ENCODE results near the gene SPATC1L. TPM values are rescaled to one million over a fixed set of nuclear protein-coding genes. Genes with fewer than 3 reads are reported as not detected.

SPATC1L gene
- total RNA-seq, 3 donors from 2014 or later, result 6.8 to 17.5 (median 10.6) TPM

- no peaks in the 10 kb centered on the region for H3K4me1 Mint-ChIP-seq (ENCODE audit: low read depth)
- ATAC-seq (no peak), DNase-seq (peak; percentile 3)
- H3K36me3 Mint-ChIP-seq (ENCODE audit: insufficient read depth), result no peaks in the 10 kb centered on the region
- no peaks in the 10 kb centered on the region for H3K27me3 Mint-ChIP-seq (ENCODE audit: low read depth)
- no peaks in the 10 kb centered on the region for H3K9me3 Mint-ChIP-seq
- no peak overlapping the region for H3K4me3 Mint-ChIP-seq
These were observed 65.7 kb downstream of the SPATC1L start for GRCh38 chr21:46118316-46119143.

DNA sequence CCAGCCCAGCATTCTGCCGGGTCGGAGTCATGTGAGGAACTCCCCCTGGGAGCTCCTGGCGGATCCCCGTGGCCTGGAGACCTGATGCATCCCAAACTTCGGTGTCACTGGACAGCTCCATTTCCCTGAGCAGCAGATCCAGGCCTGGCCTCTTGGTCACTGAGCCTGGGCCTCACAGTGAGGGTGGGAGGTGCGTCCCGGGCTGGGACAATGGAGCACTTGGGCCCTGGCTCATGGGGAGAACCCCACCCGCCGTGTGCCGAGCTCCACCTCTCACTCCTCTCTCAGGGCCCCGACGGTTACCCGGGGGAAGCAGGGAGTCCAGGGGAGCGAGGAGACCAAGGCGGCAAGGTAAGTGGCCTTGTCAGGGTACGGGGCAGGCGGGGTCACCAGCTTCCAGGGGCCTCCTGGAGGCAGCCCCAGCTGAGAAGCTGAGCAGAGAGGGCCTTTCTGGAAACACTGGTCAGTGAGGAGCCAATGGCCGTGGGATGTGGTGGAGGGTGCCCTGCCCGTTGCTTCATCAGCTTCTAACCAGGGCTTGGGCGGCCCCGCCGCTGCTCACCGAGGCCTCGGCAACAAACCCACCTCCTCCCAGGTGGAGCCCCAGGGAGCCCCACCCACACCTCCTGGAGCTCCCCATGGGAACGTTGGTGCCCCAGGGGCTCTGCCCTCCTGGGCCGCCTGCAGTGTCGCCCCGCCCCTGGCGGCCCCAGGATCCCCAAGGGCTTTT lies 66.5 kb downstream of the SPATC1L start:
- Mint-ChIP-seq H3K36me3 (ENCODE audit: insufficient read depth) (no peaks in the 10 kb centered on the region), H3K27me3 (ENCODE audit: low read depth) (no peaks in the 10 kb centered on the region), H3K4me3 (no peak overlapping the region), H3K4me1 (ENCODE audit: low read depth) (no peaks in the 10 kb centered on the region), H3K9me3 (no peaks in the 10 kb centered on the region)
- no peak for ATAC-seq
- peak; percentile 2 for DNase-seq

- H3K36me3 Mint-ChIP-seq (ENCODE audit: insufficient read depth), result no peaks in the 10 kb centered on the region
- ATAC-seq, result no peak
- DNase-seq, result peak; percentile 3
- no peaks in the 10 kb centered on the region for H3K9me3 Mint-ChIP-seq
- no peaks in the 10 kb centered on the region for H3K27me3 Mint-ChIP-seq (ENCODE audit: low read depth)
- H3K4me3 Mint-ChIP-seq, result no peak overlapping the region
- no peaks in the 10 kb centered on the region for H3K4me1 Mint-ChIP-seq (ENCODE audit: low read depth)
These were observed 67.3 kb downstream of the SPATC1L start for GRCh38 chr21:46116776-46117585.

GRCh38 chr21:46116189-46116775 lies 68.0 kb downstream of the SPATC1L start:
- Mint-ChIP-seq H3K4me1 (ENCODE audit: low read depth) (no peaks in the 10 kb centered on the region), H3K36me3 (ENCODE audit: insufficient read depth) (no peaks in the 10 kb centered on the region), H3K4me3 (no peak overlapping the region), H3K27me3 (ENCODE audit: low read depth) (no peaks in the 10 kb centered on the region), H3K9me3 (no peaks in the 10 kb centered on the region)
- DNase-seq (peak; percentile 3), ATAC-seq (no peak)

- Mint-ChIP-seq H3K36me3 (ENCODE audit: insufficient read depth) (no peaks in the 10 kb centered on the region), H3K4me3 (no peak overlapping the region), H3K9me3 (no peaks in the 10 kb centered on the region), H3K4me1 (ENCODE audit: low read depth) (no peaks in the 10 kb centered on the region), H3K27me3 (ENCODE audit: low read depth) (no peaks in the 10 kb centered on the region)
- DNase-seq (no peak), ATAC-seq (no peak)
These were observed 68.6 kb downstream of the SPATC1L start for GRCh38 chr21:46115441-46116188.

DNA sequence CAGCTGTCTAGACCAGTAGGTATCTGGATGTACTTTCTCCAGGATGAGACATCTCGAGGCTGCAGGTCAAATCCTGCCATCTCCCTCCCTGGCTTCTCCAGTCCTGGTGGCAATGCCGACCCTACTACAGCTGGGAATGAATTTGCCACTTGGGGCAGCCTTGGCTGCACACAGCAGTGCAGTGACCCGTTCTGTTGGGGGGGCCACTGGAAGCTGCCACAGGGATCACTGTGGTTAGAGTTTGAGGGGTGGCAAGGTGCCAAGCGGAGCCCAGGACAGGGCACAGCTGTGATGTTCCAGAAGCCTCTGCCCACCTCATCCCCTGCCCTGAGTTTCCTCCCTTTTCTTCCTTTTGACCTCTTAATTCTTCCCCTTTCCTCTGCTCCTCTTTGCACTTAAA lies 69.3 kb downstream of the SPATC1L start:
- Mint-ChIP-seq H3K9me3 (no peaks in the 10 kb centered on the region), H3K27me3 (ENCODE audit: low read depth) (no peaks in the 10 kb centered on the region), H3K4me3 (no peak overlapping the region), H3K36me3 (ENCODE audit: insufficient read depth) (no peaks in the 10 kb centered on the region), H3K4me1 (ENCODE audit: low read depth) (no peaks in the 10 kb centered on the region)
- ATAC-seq (no peak), DNase-seq (no peak)

GRCh38 chr21:46113497-46114176 lies 70.6 kb downstream of the SPATC1L start:
- Mint-ChIP-seq H3K4me1 (ENCODE audit: low read depth) (no peaks in the 10 kb centered on the region), H3K36me3 (ENCODE audit: insufficient read depth) (no peaks in the 10 kb centered on the region), H3K4me3 (no peak overlapping the region), H3K27me3 (ENCODE audit: low read depth) (no peaks in the 10 kb centered on the region), H3K9me3 (no peaks in the 10 kb centered on the region)
- DNase-seq, result no peak
- ATAC-seq, result no peak

GRCh38 chr21:46112725-46113215 lies 71.5 kb downstream of the SPATC1L start:
- Mint-ChIP-seq H3K4me3 (no peak overlapping the region), H3K9me3 (peaks cover 6% of the 10 kb centered on the region), H3K36me3 (ENCODE audit: insufficient read depth) (peaks cover 1% of the 10 kb centered on the region), H3K4me1 (ENCODE audit: low read depth) (no peaks in the 10 kb centered on the region), H3K27me3 (ENCODE audit: low read depth) (no peaks in the 10 kb centered on the region)
- no peak for DNase-seq
- ATAC-seq, result no peak

- Mint-ChIP-seq H3K9me3 (peaks cover 12% of the 10 kb centered on the region), H3K4me1 (ENCODE audit: low read depth) (no peaks in the 10 kb centered on the region), H3K4me3 (no peak overlapping the region), H3K36me3 (ENCODE audit: insufficient read depth) (peaks cover 3% of the 10 kb centered on the region), H3K27me3 (ENCODE audit: low read depth) (no peaks in the 10 kb centered on the region)
- no peak for ATAC-seq
- DNase-seq, result no peak
These were observed 72.2 kb downstream of the SPATC1L start for GRCh38 chr21:46111857-46112724.

DNA sequence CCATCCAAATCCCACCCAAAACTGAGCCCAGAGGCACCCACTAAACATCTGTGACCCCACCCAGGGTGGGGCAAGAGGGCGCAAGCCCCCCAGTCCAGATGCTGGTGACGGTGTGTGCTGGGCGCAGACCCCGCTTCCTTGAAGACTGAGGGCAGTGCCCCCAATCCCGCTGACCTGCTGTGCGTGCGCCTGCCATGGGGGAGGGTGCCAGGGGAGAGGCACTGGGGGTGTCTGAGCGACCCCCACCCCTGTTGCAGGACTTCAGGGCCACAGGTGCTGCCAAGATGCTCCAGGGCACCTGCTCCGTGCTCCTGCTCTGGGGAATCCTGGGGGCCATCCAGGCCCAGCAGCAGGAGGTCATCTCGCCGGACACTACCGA lies 73.1 kb downstream of the SPATC1L start:
- ATAC-seq (no peak), DNase-seq (no peak)
- Mint-ChIP-seq H3K27me3 (ENCODE audit: low read depth) (no peaks in the 10 kb centered on the region), H3K4me3 (no peak overlapping the region), H3K9me3 (peaks cover 12% of the 10 kb centered on the region), H3K36me3 (ENCODE audit: insufficient read depth) (peaks cover 3% of the 10 kb centered on the region), H3K4me1 (ENCODE audit: low read depth) (no peaks in the 10 kb centered on the region)
